Spleen (tissue), 11 donors: Measurements from ENCODE around the gene CA10. TPM values are rescaled to one million over a fixed set of nuclear protein-coding genes. Genes with fewer than 3 reads are reported as not detected.

Source experiments
- DNase-seq: peaks from one replicate; pipeline ENCODE4 v3.0.0-alpha.2; 2020
- H3K27ac ChIP-seq, 8 donors: fragments of 200-600 bp; sonication (generic) in 7 of 8; 1 replicate in 4 of 8; 2 replicates in 4 of 8; pipeline versions ENCODE4 v1.5.0 to v1.8.0; 2016 to 2021; ENCODE audit warnings: inconsistent platforms in 4 of 8, mild to moderate bottlenecking in 4 of 8, moderate library complexity in 1 of 8
- H3K27me3 ChIP-seq, 7 donors: fragments of 200-600 bp; sonication (generic) in 6 of 7; replicated peaks in 1 of 7; 1 replicate in 4 of 7; 2 replicates in 3 of 7; pipeline versions ENCODE4 v1.5.0 to v1.8.0; 2016 to 2021; ENCODE audit warnings: inconsistent platforms in 3 of 7, mild to moderate bottlenecking in 1 of 7
- H3K36me3 ChIP-seq, 6 donors: fragments of 200-600 bp; sonication (generic) in 5 of 6; 1 replicate in 4 of 6; 2 replicates in 2 of 6; pipeline versions ENCODE4 v1.5.0 to v1.8.0; 2016 to 2021; ENCODE audit warnings: inconsistent platforms in 2 of 6
- H3K4me1 ChIP-seq, 6 donors: fragments of 200-600 bp; sonication (generic) in 5 of 6; 1 replicate in 3 of 6; 2 replicates in 3 of 6; pipeline versions ENCODE4 v1.5.0 to v1.8.0; 2016 to 2021; ENCODE audit warnings: inconsistent platforms in 3 of 6
- H3K4me3 ChIP-seq, 8 donors: fragments of 200-600 bp; sonication (generic) in 7 of 8; 1 replicate in 4 of 8; 2 replicates in 4 of 8; pipeline versions ENCODE4 v1.5.0 to v1.8.0; 2016 to 2021; ENCODE audit warnings: inconsistent platforms in 4 of 8, mild to moderate bottlenecking in 4 of 8, moderate library complexity in 2 of 8
- H3K9me3 ChIP-seq, 8 donors: fragments of 200-600 bp; sonication (generic) in 7 of 8; 1 replicate in 4 of 8; 2 replicates in 4 of 8; pipeline versions ENCODE4 v1.5.0 to v1.8.0; 2016 to 2021; ENCODE audit warnings: inconsistent platforms in 4 of 8
- POLR2A ChIP-seq, 3 donors: fragments of 450-650 bp; IDR thresholded peaks; one replicate each; pipeline ENCODE4 v1.5.1; 2017; ENCODE audit warnings: antibody characterized with exemption in 3 of 3, mild to moderate bottlenecking in 1 of 3
- POLR2AphosphoS5 ChIP-seq, 3 donors: sonication (generic); formaldehyde crosslinking; IDR thresholded peaks; one replicate each; pipeline ENCODE4 v1.5.1; 2017; ENCODE audit warnings: antibody characterized with exemption in 3 of 3
- WGBS, 5 donors: extraction: QIAGEN DNeasy Blood & Tissue Kit in 3 of 5; methylation state at CpG; one replicate each; pipeline versions ENCODE4 v1.1.5 to v1.1.7; 2013 to 2018; 5-methylcytosine and 5-hydroxymethylcytosine counted together
- intact Hi-C: fragments of 100-400 bp; cut with DNase I; formaldehyde crosslinking; loops from one replicate; pipeline ENCODE4 v1.15.0; 2023; ENCODE audit warnings: low total_unique reads
- polyA plus RNA-seq, 3 donors: library from polyadenylated mRNA; stranded (reverse); fragments of 200-250 nt; gene quantifications; one replicate each; pipeline ENCODE4 v1.2.1, GENCODE V29; 2013
- total RNA-seq, 7 donors: library from RNA; depleted of rRNA in 3 of 7; stranded (reverse); fragments of >200 nt in 3 of 7; fragmentation: NEBNext Ultra II Directional in 4 of 7; extraction: Animal tissue kit (Norgen Biotek cat#: 25700) in 4 of 7; gene quantifications; one replicate each; pipeline versions ENCODE4 v1.1.0 to v1.2.1, GENCODE V29; 2016 to 2021
- TF ChIP-seq, protein P1 (sequence below), 11 experiments: fragments of 200-600 bp in 7 of 11; fragments of 450-650 bp in 4 of 11; sonication (generic) in 4 of 11; IDR thresholded peaks in 8 of 11; conservative IDR thresholded peaks in 3 of 11; 1 replicate in 7 of 11; 2 replicates in 4 of 11; pipeline versions ENCODE4 v1.4.0 to v1.8.0; 2016 to 2021; ENCODE audit warnings: antibody characterized with exemption in 11 of 11, inconsistent platforms in 4 of 11, mild to moderate bottlenecking in 1 of 11
- donor health status: healthy with polysubstance abuse.
- donor health status: DM: no; HTN: no; CAD: no; lungs with moderate emphysema.
- donor health status: DM: no; HTN: no; CAD: no.
- donor health status: Bipolar disorder and iron deficiency.
- donor health status: healthy.
- donor health status: DM: no; HTN: no; CAD: no.
- donor health status: DM: yes; HTN: yes; CAD: no.

CA10 gene
- total and polyA plus RNA-seq, 10 donors = 0.19 to 0.22 TPM; not detected in 8

DNA sequence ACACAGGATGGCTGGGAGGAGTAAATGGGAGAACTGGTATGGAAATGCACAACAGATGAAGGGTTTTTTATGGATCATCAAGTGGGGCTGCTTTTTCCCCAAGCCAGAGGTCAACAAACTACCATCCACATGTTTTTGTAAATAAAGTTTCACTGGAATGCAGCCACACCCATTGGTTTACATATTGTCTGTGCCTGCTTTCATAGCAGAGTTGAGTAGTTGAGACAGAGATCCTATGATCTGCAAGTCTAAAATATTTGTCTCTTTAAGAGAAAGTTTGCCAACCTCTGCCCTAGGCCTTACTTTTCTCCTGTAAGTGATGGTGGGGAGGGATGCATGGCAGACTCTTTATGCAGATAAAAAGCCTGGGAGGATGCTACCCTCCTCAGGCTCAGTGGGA, 341.4 kb downstream of the CA10 start:
- DNase-seq = no peak
- Histone ChIP-seq H3K9me3 (no peaks in the 10 kb centered on the region), H3K4me1 (no peaks in the 10 kb centered on the region), H3K4me3 (no peak overlapping the region), H3K27me3 (no peaks in the 10 kb centered on the region), H3K36me3 (no peaks in the 10 kb centered on the region), H3K27ac (no peak overlapping the region)
- intact Hi-C loops = no loop called here
- TF ChIP-seq, protein P1, sequence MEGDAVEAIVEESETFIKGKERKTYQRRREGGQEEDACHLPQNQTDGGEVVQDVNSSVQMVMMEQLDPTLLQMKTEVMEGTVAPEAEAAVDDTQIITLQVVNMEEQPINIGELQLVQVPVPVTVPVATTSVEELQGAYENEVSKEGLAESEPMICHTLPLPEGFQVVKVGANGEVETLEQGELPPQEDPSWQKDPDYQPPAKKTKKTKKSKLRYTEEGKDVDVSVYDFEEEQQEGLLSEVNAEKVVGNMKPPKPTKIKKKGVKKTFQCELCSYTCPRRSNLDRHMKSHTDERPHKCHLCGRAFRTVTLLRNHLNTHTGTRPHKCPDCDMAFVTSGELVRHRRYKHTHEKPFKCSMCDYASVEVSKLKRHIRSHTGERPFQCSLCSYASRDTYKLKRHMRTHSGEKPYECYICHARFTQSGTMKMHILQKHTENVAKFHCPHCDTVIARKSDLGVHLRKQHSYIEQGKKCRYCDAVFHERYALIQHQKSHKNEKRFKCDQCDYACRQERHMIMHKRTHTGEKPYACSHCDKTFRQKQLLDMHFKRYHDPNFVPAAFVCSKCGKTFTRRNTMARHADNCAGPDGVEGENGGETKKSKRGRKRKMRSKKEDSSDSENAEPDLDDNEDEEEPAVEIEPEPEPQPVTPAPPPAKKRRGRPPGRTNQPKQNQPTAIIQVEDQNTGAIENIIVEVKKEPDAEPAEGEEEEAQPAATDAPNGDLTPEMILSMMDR (IDR thresholded peaks at IDR 0.05 in 8 of 11, conservative IDR thresholded peaks at IDR 0.05 in 3 of 11) = no peak
- TF ChIP-seq POLR2A (IDR thresholded peaks at IDR 0.05) = no peak
- TF ChIP-seq POLR2AphosphoS5 (IDR thresholded peaks at IDR 0.05) = no peak

DNA sequence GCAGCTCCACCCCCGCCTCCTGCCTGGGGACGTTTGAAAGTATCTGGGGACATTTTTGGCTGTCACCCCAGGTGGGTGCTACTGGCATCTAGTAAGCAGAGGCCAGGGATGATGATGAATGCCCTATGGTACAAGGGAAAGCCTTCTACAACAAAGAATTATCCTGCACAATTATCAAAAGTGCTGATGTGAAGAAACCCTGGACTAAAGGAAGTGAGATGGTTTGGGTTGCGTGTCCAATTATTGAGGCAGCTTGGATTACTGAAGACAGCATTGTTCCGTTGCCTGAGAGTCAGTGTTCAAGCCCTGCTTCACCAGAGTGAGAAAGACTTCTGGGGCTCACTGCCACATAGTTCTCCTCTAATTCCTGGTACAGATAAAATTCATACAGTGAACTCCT, 343.4 kb downstream of the CA10 start:
- Histone ChIP-seq H3K27me3 (no peaks in the 10 kb centered on the region), H3K27ac (no peak overlapping the region), H3K4me1 (no peaks in the 10 kb centered on the region), H3K4me3 (no peak overlapping the region), H3K36me3 (no peaks in the 10 kb centered on the region), H3K9me3 (no peaks in the 10 kb centered on the region)
- DNase-seq = no peak
- WGBS, 5 donors = 60 to 70% (median 69%) methylated on average over 4 of the region's 4 CpGs
- TF ChIP-seq, protein P1 (IDR thresholded peaks at IDR 0.05 in 8 of 11, conservative IDR thresholded peaks at IDR 0.05 in 3 of 11) = no peak
- TF ChIP-seq POLR2A (IDR thresholded peaks at IDR 0.05) (no peak), POLR2AphosphoS5 (IDR thresholded peaks at IDR 0.05) (no peak)
- intact Hi-C loops = no loop called here

DNA sequence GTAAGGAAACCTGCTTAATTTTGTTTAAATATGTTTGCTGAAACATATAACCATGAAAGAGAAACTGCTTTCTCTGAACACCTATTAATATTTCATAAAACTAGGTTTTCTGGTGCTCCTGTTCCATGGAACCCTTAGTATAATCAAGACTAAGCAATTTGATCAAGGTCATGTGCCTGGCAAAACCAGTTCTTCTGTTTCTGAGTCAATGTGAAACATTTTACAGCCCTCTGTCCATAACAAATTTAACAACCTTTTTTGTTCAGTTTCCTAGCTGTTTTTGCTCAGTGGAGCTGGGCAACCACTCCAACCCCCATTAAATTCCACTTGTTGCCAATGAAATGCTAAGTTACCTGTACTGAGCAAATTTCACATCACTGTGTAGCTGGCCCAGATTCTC, 344.0 kb downstream of the CA10 start:
- intact Hi-C loops = no loop called here
- no peak overlapping the region for H3K27ac ChIP-seq
- no peak for TF ChIP-seq POLR2A (IDR thresholded peaks at IDR 0.05)
- TF ChIP-seq, protein P1 (IDR thresholded peaks at IDR 0.05 in 8 of 11, conservative IDR thresholded peaks at IDR 0.05 in 3 of 11) = no peak
- no peak for TF ChIP-seq POLR2AphosphoS5 (IDR thresholded peaks at IDR 0.05)
- no peak for DNase-seq
- no peak overlapping the region for H3K4me3 ChIP-seq
- H3K4me1 ChIP-seq = no peaks in the 10 kb centered on the region
- H3K9me3 ChIP-seq = no peaks in the 10 kb centered on the region
- no peaks in the 10 kb centered on the region for H3K27me3 ChIP-seq
- no peaks in the 10 kb centered on the region for H3K36me3 ChIP-seq

DNA sequence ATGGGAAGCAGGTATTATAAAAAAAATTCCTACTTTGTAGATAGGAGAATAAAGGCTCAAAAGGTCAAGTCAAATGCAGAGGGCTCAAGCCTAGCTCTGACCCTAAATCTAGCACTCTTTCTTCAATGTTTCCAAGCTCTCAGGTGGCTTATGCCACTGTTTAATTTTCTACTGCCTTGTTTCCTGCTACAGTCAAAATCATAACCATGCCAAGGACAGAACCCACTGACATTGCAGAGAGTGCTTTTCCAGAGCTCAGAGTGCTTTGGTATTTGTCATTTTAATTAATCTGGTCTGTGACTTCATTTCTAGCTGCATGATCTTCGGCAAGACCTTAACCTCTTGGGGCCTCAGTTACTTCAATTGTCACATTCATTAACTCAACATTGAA, 344.7 kb downstream of the CA10 start:
- WGBS, 5 donors = 58 to 85% (median 84%) methylated on average over 1 of the region's 1 CpG
- no peaks in the 10 kb centered on the region for H3K9me3 ChIP-seq
- H3K4me1 ChIP-seq = no peaks in the 10 kb centered on the region
- no peaks in the 10 kb centered on the region for H3K27me3 ChIP-seq
- H3K36me3 ChIP-seq = no peaks in the 10 kb centered on the region
- no peak for DNase-seq
- H3K27ac ChIP-seq = no peak overlapping the region
- no peak overlapping the region for H3K4me3 ChIP-seq
- no peak for TF ChIP-seq POLR2AphosphoS5 (IDR thresholded peaks at IDR 0.05)
- TF ChIP-seq, protein P1 (IDR thresholded peaks at IDR 0.05 in 8 of 11, conservative IDR thresholded peaks at IDR 0.05 in 3 of 11) = no peak
- TF ChIP-seq POLR2A (IDR thresholded peaks at IDR 0.05) = no peak
- intact Hi-C loops = no loop called here
